HG03575 (cell line): ENCODE results near the gene CYB5R4.
"Not testable (repeated sequence)": the region's sequence is repeated elsewhere in the genome, so short reads cannot be mapped to it uniquely, and the experiment has no call there.

Experiments
- ATAC-seq: cut with Tn5 transposase; IDR thresholded peaks from one replicate; pipeline ENCODE4 v1.9.1; 2021; ENCODE audit not compliant: unreplicated experiment, insufficient number of reproducible peaks, low FRiP score; ENCODE audit errors: extremely low read depth

CYB5R4 gene

DNA sequence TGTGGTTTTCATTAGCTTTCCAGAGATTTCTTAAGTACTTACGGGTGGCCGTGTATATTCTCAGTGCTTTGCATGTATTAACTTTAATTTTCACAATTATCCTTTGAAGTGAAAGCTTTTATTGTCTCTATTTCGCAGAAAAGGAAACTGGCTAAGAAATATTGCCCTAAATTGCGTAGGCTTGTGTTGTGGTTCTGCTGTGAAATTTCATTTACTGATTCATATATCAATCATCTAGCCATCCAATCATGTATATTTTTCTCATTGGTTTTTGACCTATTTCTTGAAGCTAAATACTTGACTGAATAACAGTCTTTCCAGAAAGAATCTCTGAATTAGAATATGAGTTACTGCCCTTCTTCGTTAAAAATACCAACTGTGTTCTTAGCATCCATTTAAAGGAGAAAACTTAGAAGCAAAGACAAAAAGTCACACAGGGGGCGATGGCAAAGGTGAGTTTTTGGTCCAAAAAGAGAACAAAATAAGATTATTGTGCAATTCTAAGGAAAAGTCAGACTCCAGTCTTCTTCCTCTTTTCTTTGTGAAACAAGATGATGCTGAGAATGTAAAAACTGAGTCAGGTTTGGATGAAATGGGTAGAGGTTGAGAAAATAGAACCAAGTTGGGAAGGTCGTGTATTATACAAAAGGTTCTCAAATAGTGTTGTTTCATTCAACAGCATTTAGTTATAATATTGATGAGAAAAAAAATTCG, 1.4 kb downstream of the CYB5R4 start:
- no peak for ATAC-seq

DNA sequence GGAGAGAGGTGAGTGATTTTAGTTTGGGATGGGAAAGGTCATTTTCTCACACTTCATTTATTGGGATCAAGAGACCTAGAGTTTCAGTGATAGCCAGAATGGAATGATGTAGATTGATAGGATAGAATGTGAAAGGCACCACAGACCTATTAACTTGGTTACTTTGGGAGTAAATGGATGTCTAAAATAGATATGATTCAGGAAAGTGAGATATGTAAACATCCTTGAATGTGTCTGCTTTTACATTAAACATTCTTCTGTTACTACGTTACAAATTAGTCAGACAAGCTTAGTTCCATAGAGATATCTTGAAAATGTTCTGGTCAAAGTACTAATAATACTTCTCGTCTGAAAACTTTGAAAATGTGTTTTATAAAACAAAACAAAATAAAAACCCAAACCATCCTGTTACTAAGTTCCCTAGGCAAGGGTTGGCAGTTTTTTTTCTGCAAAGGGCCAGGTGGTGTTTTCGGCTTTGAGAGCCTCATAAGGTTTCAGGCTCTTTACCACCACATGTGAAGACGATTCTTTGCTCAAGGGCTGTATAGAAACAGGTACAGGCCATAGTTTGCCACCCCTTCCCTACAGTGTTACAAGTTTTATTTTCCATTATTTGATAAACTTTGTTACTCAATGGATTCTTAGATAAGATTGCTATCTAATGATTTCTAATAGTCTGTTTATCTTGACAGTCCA, 3.4 kb downstream of the CYB5R4 start:
- ATAC-seq = no peak

DNA sequence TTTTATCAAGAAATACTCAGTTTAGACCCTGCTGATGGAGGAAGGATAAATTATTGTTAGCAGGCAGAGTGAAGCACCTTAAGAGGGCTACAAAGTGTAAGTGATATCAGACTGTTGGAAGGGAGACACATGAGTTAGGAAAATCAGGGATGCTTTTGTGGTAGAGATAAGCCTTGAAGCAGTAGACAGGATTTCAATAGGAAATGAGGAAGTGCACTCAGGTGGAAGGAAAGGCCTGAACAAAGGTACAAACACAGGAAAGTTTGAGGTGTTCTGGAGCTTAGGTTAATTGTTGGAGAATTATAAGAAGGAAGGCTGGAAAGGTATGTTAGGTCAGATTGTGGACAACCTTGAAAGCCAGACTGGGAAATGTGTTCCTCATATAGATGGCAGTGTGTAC, 7.6 kb downstream of the CYB5R4 start:
- no peak for ATAC-seq

DNA sequence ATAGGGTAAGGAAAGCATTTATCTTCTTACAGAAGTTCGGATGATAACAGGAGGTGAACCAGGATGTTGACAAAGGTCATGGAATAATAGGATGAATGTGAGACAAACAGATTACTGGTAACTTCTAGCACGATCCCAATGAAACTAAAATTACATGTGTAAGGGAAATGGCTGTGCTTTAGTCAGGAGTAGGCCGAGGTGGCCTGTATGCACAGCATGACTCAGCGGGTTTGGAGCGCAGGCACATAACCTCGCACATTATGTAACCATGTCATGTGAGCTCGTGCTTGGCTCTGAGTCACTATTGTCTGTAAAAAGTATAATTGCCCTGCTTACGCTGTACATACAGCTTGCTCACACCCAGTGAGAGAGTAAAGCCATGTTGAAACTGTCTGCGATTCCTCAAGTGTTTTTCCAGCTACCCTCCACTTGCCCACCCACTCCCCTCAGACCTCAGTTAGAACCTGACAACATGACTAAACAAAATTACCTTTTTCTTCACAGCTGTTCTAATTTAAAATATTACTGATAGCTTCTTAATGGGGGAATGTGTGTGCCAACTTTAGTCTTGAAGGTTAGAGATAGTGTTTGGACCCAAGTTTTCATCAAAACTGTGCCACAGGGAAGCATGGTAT, 8.2 kb downstream of the CYB5R4 start:
- no peak for ATAC-seq

DNA sequence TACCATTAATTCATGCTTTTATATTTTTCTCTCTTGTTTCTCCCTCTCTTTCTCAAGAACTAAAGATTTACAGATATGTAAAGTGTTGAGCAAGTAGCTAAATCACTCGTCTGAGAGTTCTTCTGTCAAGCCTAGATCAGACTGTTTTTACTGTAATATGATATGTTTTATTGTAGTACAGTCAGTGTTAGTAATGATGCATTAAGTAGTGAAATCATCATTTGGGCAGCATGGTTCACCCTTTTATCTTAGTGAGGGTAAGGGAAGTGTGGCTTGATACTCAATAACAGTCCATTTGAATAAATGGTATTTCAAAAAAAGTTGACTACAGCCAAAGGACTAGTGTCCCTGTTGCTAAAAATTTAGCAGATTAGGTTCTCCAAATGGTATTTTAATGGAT, 9.2 kb downstream of the CYB5R4 start:
- ATAC-seq = no peak

DNA sequence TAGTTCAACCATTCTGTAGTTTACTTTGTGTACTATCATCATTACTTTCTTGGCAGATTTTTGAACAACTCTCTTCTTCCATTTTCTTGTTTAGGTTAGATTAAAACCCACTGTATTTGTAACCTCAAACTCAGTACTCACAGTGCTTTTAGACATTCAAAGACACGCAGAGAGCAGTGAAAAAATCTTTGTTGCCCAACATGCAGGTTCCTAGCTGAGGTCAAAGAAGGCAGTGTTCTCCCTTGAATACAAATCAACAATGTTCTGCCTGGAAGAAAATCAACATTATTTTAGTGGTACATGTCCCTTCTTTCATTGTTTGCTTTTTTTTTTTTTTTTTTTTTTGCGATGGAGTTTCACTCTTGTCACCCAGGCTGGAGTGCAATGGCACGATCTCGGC, 11.2 kb downstream of the CYB5R4 start:
- ATAC-seq = no peak

DNA sequence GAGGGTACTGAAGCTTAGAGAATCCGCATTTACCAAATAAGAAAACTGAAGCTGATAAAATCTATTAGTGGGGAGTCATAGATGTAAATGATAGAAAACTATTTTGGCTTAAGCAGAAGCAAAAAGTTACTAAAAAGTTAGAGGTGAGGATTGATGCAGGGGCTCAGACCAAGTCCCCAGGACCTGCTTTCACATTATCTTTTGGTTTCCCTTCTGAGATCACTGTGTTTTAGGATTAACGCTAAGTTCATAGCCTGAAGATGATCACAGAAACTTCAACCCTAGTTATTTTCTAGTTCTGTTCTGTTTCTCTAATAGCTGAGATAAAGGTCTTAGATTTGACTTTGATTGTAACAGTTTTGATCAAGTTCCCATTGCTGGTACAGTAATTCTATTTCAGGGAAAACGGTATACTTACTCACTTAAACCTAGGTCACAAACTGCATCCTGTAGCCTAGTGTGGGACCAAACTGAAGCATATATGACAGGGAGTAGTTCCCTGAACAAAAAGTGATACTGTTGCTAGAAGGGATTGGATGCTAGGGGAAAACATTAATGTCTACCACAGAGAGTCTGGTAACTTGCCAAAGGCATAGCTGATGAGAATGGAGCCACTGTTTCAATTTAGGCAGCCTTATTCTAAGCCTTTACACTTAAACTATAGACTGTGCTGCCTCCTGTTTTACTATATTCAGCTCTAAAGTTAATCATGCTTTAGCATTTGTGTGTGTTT, 13.1 kb downstream of the CYB5R4 start:
- no peak for ATAC-seq

DNA sequence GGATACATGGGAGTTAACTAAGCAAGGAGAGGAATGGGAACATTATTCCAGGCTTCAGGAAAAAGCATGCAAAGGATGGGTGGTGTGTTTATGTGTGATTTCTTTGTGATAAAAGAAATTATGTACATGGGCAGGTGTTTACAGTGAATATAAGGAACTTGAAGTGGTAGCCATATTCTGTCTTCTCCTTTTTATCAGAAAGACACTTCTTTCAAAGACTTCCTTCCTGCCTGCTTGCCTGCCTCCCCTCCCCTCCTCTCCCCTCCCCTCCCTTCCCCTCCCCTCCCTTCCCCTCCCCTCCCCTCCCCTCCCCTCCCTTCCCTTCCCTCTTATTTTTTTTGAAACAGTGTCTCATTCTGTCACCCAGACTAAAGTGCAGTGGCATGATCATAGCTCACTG, 14.4 kb downstream of the CYB5R4 start:
- no peak for ATAC-seq

DNA sequence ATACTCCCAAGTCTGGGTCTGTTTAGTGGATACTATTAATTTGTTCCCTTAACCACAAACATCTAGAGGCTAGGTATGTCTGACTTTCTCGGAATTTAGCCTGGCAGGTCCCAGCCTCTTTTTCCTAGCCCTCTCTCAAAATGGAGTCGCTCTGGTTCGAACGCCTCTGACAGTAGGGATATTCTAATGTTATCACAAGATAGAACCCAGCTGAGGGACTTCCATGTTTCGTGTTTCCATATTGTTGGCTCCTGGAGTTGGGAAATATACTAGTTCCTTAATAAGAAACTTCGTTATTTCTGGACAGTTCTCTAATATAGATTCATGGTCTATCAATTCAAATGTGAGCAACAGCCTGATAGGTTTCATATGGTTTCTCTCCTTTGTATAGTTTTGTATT, 16.4 kb downstream of the CYB5R4 start:
- ATAC-seq = no peak

DNA sequence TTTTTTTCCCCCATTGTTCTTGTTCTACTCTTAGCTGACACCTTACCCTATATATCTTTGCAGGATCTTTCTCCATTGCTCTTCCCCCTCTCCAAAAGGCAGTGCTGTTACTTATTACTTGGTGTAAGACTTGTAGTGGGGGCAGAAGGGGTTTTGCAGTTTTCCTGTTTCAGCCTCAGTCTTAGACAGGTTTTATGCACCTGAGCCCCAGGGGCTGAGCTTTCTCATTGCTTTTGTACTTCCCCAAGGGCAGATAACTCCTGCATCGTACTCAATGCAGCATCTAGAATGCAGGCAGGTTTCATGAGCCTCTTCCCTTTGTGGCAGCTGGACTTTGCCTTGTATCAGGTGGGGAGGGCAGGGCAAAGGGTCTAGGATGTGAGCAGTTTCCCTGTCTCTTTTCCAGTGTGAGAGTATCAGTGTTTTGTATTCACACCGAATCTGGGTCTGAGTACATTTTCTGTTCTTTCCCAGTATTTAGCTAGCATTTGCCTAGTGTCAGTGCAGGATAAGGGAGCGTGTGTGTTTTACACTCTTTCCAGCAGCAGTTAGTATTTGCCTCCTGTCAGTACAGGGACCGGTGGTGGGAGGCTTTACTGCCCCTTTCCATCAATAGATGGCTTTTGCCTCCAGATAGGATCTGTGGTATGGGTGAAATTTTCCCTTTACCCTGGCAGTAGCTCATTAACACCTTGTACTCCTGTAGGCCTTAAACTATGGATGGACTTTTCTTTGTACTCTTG, 19.6 kb downstream of the CYB5R4 start:
- no peak for ATAC-seq

DNA sequence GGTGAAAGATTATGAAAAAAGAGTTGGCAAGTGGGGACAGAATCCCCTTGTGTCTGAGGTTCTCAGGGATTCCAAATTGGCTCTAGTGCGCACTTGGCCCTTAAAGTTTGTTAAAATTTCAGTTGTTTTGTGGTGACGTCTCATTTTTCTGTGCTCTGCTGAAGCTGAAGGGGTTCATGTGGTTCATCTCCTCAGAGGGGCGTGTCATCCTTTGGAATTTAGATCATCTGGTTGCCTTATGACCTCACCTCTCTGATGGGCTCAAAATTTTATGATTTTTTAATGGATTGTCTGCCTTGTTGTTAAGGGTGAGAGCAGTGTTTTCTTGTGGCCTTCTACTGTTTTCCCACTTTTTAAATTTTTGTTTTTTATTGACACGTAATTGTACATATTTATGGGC, 20.3 kb downstream of the CYB5R4 start:
- no peak for ATAC-seq

DNA sequence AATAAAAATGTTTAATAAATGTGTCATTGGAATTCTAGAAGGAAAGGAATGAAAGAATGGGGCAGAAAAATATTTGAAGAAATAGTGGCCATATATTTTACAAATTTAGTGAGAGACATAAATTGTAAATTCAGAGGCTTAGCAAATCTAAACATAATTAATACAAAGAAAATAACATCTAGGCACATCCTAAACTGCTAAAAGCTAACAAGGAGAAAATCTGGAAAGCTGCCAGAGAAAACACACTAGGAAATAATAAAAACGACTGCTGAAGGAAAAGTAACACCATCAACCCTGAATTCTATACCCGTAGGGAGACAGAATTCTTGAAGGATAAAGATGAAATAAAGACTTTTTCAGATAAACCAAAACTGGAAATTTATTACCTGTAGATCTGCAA, 23.8 kb downstream of the CYB5R4 start:
- no peak for ATAC-seq

DNA sequence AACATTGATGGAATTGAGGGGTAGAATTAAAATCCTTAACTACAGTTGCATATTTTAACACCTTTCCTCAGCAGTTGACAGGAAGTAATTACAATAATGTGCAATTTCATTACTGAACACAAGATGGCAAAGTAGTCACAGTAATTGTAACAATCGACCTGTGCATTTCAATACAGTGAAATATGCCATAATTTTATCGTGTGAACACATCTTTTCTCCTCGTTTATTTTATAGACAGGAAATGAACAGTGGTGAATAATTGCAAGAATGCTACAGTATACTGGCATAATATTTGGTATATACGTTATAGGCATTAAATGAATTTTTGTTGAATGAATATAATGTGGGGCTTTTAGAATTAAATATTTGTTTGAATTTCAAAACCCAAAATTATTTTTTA, 25.0 kb downstream of the CYB5R4 start:
- ATAC-seq = peak; percentile 88

DNA sequence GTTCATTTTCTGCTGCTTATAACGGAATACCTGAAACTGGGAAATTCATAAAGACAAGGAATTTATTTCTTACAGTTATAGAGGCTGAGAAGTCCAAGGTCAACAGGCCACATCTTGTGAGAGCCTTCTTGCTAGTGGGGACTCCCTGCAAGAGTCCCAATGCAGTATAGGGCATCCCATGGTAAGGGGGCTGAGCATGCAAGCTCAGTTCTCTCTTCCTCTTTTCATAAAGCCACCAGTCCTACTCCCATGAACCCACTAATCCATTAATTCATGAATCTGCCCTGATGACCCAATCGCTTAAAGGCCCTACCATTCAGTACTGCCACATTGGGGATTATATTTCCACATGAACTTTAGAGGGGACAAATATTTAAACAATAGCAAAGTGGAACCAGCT, 26.5 kb downstream of the CYB5R4 start:
- no peak for ATAC-seq

DNA sequence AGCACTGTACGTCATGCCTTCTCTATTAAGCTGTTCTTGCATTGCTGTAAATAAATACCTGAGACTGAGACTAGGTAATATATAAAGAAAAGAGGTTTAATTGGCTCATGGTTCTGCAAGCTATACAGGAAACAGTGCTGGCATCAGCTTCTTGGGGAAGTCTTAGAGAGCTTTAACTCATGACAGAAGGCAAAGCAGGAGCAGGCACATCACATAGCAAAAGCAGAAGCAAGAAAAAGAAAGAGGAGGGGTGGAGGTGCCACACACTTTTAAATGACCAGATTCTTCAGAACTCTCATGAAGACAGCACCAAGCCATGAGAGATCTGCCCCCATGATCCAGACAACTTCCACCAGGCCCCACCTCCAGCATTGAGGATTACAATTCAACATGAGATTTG, 30.1 kb downstream of the CYB5R4 start:
- no peak for ATAC-seq

DNA sequence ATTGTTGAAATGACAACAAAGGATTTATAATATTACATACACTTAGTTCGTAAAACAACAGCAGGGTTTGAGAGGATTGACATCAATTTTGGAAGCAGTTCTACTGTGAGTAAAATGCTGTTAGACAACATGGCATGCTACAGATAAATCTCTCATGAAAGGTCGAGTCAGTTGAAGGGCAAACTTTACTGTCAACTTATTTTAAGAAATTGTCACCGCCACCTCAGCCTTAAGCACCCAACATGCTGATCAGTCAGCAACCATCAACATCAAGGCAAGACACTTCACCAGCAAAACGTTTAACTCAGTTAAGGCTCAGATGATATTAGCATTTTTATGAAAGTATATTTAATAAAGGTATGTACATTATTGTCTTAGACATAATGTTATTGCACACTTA, 31.0 kb downstream of the CYB5R4 start:
- ATAC-seq = no peak

DNA sequence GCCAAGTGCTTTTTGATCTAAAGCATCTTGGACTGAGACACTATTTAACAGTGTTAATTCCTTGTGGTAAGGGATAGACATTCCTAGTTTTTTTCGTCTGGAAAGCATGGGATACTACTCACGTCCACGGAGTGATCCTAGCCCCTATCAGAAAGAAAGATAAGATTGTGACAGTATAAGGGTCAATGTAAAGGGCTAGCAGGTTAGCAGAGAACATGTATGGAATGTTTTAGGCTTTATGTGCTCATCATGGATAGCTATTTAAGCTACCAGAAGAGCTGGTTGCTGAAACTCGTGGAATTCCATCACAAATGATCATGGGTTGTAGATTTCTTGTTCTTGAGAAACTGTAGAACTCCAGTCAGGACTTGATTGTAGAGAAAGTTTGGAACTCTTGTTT, 32.1 kb downstream of the CYB5R4 start:
- ATAC-seq = no peak

DNA sequence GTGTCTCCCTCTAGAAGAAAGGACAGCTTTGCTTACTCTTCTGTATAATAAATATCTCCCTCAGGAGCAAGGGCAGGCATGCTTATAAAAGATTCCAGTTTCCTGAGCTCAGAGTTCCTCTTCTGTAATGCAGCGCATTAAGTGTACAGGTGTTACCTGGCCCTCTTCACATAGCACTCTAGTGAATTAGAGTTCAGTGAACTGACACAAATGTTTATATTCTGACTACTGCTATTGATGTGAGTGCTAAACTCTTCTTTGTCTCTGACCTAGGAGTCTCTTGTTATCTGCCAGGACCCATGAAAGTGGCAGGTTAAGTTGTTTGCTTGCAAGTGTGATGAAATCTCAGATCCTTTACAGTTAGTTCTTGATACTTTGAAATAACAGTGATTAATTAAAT, 33.5 kb downstream of the CYB5R4 start:
- ATAC-seq = no peak

DNA sequence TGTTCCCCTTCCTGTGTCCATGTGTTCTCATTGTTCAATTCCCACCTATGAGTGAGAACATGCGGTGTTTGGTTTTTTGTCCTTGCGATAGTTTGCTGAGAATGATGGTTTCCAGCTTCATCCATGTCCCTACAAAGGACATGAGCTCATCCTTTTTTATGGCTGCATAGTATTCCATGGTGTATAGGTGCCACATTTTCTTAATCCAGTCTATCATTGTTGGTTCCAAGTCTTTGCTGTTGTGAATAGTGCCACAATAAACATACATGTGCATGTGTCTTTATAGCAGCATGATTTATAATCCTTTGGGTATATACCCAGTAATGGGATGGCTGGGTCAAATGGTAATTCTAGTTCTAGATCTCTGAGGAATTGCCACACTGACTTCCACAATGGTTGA, 37.6 kb downstream of the CYB5R4 start:
- ATAC-seq = not testable (repeated sequence)
